ENCODE measurements around the gene CLSTN3. TPM values are rescaled to one million over a fixed set of nuclear protein-coding genes. Genes with fewer than 3 reads are reported as not detected.

Gene CLSTN3
- total and polyA plus RNA-seq, 2 experiments from 2014 or later: 5.0 to 46.9 TPM

- no peaks in the 10 kb centered on the region for H3K79me2 ChIP-seq (replicated peaks; ENCODE audit: insufficient read depth)
- H3K4me3 Mint-ChIP-seq: no peak overlapping the region
- H3F3A ChIP-seq (replicated peaks; ENCODE audit: low read depth): no peaks in the 10 kb centered on the region
- H3K9me3 Mint-ChIP-seq: no peaks in the 10 kb centered on the region
- peaks cover 3% of the 10 kb centered on the region for H3K27me3 Mint-ChIP-seq (ENCODE audit: insufficient read depth, low read depth, poor library complexity)
- no peaks in the 10 kb centered on the region for H3K27me3 ChIP-seq (ENCODE audit: insufficient read depth)
- no peak overlapping the region for H3K4me2 ChIP-seq
- no peaks in the 10 kb centered on the region for H3K4me1 ChIP-seq (ENCODE audit: insufficient read depth)
- no peak for DNase-seq (ENCODE audit: low spot score)
- no peak overlapping the region for H2AFZ ChIP-seq
- no peaks in the 10 kb centered on the region for H3K36me3 ChIP-seq (ENCODE audit: insufficient read depth)
- no peak for TF ChIP-seq JUNB (IDR thresholded peaks at IDR 0.05; ENCODE audit: unreplicated experiment)
- TF ChIP-seq EZH2 (IDR thresholded peaks at IDR 0.05; ENCODE audit: low read depth, unreplicated experiment): no peak
- TF ChIP-seq, protein P1, sequence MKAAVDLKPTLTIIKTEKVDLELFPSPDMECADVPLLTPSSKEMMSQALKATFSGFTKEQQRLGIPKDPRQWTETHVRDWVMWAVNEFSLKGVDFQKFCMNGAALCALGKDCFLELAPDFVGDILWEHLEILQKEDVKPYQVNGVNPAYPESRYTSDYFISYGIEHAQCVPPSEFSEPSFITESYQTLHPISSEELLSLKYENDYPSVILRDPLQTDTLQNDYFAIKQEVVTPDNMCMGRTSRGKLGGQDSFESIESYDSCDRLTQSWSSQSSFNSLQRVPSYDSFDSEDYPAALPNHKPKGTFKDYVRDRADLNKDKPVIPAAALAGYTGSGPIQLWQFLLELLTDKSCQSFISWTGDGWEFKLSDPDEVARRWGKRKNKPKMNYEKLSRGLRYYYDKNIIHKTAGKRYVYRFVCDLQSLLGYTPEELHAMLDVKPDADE (IDR thresholded peaks at IDR 0.05): no peak
- TF ChIP-seq POLR2AphosphoS5 (IDR thresholded peaks at IDR 0.05; ENCODE audit: low read depth): no peak
- TF ChIP-seq NANOG (IDR thresholded peaks at IDR 0.05; ENCODE audit: borderline replicate concordance): no peak
- TF ChIP-seq ZNF462 (CRISPR knock-in tag; IDR thresholded peaks at IDR 0.05): no peak
- no peak for TF ChIP-seq ZNF331 (CRISPR knock-in tag; IDR thresholded peaks at IDR 0.05; ENCODE audit: low read depth)
- TF ChIP-seq, protein P2, sequence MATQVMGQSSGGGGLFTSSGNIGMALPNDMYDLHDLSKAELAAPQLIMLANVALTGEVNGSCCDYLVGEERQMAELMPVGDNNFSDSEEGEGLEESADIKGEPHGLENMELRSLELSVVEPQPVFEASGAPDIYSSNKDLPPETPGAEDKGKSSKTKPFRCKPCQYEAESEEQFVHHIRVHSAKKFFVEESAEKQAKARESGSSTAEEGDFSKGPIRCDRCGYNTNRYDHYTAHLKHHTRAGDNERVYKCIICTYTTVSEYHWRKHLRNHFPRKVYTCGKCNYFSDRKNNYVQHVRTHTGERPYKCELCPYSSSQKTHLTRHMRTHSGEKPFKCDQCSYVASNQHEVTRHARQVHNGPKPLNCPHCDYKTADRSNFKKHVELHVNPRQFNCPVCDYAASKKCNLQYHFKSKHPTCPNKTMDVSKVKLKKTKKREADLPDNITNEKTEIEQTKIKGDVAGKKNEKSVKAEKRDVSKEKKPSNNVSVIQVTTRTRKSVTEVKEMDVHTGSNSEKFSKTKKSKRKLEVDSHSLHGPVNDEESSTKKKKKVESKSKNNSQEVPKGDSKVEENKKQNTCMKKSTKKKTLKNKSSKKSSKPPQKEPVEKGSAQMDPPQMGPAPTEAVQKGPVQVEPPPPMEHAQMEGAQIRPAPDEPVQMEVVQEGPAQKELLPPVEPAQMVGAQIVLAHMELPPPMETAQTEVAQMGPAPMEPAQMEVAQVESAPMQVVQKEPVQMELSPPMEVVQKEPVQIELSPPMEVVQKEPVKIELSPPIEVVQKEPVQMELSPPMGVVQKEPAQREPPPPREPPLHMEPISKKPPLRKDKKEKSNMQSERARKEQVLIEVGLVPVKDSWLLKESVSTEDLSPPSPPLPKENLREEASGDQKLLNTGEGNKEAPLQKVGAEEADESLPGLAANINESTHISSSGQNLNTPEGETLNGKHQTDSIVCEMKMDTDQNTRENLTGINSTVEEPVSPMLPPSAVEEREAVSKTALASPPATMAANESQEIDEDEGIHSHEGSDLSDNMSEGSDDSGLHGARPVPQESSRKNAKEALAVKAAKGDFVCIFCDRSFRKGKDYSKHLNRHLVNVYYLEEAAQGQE (IDR thresholded peaks at IDR 0.05; ENCODE audit: unreplicated experiment): no peak
- no peak for TF ChIP-seq ZNF114 (CRISPR knock-in tag; IDR thresholded peaks at IDR 0.05)
- no peak for TF ChIP-seq CREB1 (CRISPR knock-in tag; IDR thresholded peaks at IDR 0.05; ENCODE audit: low read depth)
- no peak for TF ChIP-seq STAT1 (IDR thresholded peaks at IDR 0.05; ENCODE audit: unreplicated experiment)
- no peak for TF ChIP-seq EZH2phosphoT487 (IDR thresholded peaks at IDR 0.05; ENCODE audit: unreplicated experiment)
- TF ChIP-seq, protein P3, sequence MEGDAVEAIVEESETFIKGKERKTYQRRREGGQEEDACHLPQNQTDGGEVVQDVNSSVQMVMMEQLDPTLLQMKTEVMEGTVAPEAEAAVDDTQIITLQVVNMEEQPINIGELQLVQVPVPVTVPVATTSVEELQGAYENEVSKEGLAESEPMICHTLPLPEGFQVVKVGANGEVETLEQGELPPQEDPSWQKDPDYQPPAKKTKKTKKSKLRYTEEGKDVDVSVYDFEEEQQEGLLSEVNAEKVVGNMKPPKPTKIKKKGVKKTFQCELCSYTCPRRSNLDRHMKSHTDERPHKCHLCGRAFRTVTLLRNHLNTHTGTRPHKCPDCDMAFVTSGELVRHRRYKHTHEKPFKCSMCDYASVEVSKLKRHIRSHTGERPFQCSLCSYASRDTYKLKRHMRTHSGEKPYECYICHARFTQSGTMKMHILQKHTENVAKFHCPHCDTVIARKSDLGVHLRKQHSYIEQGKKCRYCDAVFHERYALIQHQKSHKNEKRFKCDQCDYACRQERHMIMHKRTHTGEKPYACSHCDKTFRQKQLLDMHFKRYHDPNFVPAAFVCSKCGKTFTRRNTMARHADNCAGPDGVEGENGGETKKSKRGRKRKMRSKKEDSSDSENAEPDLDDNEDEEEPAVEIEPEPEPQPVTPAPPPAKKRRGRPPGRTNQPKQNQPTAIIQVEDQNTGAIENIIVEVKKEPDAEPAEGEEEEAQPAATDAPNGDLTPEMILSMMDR (conservative IDR thresholded peaks at IDR 0.05; ENCODE audit: low read depth in 2 of 2): no peak
- H4K20me1 ChIP-seq (replicated peaks; ENCODE audit: insufficient read depth): no peaks in the 10 kb centered on the region
- peaks cover 10% of the 10 kb centered on the region for H3K4me1 Mint-ChIP-seq
- H3K36me3 Mint-ChIP-seq (ENCODE audit: low read depth): no peaks in the 10 kb centered on the region; the same call in 2 of the 3 replicates
- no peak overlapping the region for H3K4me3 ChIP-seq
- no peaks in the 10 kb centered on the region for H3K9me2 ChIP-seq (ENCODE audit: insufficient read depth)
- no peak overlapping the region for H3K27ac ChIP-seq (ENCODE audit: low read depth)
- ATAC-seq: no peak
- H3K27ac Mint-ChIP-seq: no peak overlapping the region
These were observed 10.0 kb upstream of the CLSTN3 start for GRCh38 chr12:7120166-7120565.
